HG02885 (cell line): Measurements from ENCODE around the gene NAA30.
"Not testable (repeated sequence)": the region's sequence is repeated elsewhere in the genome, so short reads cannot be mapped to it uniquely, and the experiment has no call there.

Experiments
- ATAC-seq: cut with Tn5 transposase; IDR thresholded peaks from one replicate; pipeline ENCODE4 v1.9.1; 2021; ENCODE audit warnings: mild to moderate bottlenecking; ENCODE audit not compliant: unreplicated experiment, poor library complexity

The NAA30 gene

GRCh38 chr14:57390037-57390805 is at the start of gene NAA30:
Gene NAA30 (plus strand): TSS chr14:57390586. CDS start chr14:57390958, 372 bp downstream.
- ATAC-seq: peak; percentile 82

DNA sequence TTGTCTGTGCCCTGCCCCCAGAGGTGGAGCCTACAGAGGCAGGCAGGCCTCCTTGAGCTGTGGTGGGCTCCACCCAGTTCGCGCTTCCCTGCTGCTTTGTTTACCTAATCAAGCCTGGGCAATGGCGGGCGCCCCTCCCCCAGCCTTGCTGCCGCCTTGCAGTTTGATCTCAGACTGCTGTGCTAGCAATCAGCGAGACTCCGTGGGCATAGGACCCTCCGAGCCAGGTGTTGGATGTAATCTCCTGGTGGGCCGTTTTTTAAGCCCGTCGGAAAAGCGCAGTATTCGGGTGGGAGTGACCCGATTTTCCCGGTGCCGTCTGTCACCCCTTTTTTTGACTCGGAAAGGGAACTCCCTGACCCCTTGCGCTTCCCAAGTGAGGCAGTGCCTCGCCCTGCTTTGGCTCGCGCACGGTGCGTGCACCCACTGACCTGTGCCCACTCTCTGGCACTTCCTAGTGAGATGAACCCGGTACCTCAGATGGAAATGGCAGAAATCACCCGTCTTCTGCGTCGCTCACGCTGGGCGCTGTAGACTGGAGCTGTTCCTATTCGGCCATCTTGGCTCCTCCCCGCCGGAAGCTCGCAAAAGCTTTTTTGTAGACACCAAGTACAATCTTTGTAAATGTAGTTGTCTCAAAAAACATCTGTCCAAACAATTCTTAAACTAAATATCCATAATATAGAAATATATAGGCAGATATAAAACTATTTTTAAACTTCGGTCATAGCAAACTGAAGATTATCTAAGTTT is 46.7 kb upstream of the NAA30 start:
- not testable (repeated sequence) for ATAC-seq

- no peak for ATAC-seq
Measured at GRCh38 chr14:57345106-57345505, 45.3 kb upstream of the NAA30 start.

- ATAC-seq: no peak
Measured at GRCh38 chr14:57346741-57347140, 43.6 kb upstream of the NAA30 start.

DNA sequence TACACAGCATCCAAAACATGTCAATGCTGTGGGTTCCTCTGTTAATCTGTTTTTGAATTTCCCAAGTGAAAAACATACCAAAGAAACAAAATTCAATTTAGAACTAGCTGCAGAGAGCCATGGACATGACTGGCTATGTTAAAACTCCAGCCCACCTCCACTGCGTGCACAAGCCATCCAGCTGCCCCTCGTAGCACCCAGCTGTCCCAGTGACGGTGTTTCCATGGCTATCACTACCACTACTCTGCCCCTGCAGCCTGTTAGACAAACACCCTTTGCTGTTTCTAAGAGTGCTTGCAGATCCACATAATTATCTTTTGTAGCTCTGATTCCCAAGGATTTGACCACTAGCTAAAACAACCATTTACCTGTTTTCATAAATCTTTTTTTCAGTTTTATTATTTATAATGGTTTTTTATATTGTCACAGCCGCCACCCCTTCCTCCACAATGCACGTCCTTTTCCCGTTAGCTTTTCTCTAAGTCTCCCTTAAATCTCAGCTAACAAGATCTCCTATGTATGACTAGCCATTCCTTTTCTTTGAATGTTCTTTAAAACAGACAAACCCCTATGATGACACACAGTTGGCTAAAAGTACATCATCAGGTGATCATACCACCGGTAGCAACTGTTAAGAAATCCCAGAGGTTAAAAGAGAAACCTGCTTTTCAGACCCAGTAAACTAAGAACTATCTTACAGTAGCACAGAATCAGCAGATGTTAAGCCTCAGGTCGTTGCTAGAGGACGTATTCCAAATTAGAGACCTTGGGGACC is 37.8 kb upstream of the NAA30 start:
- no peak for ATAC-seq

- no peak for ATAC-seq
Measured at GRCh38 chr14:57355081-57355800, 35.1 kb upstream of the NAA30 start.

DNA sequence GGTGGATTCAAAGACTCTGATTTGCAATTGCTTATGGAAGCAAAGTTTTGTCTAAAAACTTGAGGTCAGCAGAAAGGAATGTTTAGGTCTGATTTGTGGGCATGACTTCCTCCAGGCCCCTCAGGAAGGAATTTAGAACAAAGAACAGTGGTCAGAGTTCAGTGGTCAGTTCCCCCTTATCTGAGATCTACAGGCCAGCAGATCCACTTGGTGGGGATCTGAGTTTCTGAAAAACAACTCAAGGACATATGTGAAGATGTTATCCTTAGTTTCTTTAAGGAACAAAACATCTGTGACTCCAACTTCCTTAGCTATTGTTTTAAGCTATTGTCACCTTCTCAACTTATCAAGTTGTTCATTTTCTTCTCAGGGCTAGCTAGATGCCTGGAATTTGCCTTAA is 28.0 kb upstream of the NAA30 start:
- ATAC-seq: no peak

DNA sequence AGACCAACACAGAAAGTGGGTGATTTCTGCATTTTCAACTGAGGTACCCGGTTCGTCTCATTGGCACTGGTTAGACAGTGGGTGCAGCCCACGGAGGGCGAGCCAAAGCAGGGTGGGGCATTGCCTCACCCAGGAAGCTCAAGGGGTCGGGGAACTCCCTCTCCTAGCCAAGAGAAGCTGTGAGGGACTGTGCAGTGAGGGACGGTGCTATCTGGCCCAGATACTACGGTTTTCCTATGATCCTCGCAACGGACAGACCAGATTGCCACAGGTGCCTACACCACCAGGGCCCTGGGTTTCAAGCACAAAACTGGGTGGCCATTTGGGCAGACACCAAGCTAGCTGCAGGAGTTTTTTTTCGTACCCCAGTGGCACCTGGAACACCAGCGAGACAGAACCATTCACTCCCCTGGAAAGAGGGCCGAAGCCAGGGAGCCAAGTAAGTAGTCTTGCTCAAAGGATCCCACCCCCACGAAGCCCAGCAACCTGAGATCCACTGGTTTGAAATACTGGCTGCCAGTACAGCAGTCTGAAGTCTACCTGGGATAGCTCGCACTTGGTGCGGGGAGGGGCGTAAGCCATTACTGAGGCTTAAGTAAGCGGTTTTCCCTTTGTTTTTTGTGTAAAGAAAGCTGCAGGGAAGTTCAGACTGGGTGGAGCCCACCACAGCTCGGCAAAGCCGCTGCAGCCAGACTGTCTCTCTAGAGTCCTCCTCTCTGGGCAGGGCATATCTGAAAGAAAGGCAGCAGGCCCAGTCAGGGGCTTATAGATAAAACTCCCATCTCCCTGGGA is 25.5 kb upstream of the NAA30 start:
- ATAC-seq: no peak

DNA sequence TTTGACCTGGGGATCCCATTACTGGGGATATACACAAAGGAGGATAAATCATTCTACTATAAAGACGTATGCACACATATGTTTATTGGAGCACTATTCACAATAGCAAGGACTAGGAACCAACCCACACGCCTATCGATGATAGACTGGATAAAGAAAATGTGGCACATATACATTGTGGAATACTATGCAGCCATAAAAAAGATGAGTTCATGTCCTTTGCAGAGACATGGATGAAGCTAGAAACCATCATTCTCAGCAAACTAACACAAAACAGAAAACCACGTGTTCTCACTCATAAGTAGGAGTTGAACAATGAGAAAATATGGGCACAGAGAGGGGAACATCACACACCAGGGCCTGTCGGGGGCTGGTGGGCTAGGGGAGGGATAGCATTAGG is 20.2 kb upstream of the NAA30 start:
- not testable (repeated sequence) for ATAC-seq

- ATAC-seq: no peak
Measured at GRCh38 chr14:57371013-57371412, 19.4 kb upstream of the NAA30 start.

GRCh38 chr14:57375156-57375555 is 15.2 kb upstream of the NAA30 start:
- ATAC-seq: no peak

DNA sequence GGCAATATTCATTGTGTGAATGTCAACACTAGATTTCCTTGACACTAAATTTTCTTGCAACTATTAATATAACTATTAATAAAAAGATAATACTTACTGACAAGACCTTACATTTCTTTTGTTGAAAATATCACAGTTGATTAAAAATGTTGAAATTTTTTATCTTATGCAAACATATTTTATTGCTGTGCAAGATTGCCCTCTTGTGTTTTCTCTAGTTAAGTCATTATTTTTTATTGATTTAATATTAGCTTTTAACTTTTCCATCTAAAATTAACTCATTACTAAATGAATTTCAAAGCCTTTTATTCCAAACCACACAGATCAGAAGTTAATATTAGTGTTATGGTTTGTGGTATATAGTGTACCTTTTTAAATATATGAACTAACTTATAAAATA is 11.7 kb upstream of the NAA30 start:
- ATAC-seq: no peak

DNA sequence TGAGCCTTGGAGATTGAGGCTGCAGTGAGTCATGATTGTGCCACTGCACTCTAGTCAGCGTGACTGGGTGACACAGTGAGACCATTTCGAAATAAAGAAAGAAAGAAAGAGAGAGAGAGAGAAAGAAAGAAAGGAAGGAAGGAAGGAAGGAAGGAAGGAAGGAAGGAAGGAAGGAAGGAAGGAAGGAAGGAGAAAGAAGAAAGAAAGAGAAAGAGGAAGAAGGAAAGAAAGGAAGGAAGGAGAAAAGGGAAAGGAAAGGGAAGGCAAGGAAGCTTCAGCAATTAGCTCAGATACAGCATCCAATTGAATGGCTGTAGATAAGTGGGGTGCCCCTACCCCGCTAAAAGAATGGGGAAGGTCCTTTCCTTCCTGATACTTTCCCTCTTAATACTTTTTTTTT is 9.5 kb upstream of the NAA30 start:
- no peak for ATAC-seq

GRCh38 chr14:57382283-57382682 is 8.1 kb upstream of the NAA30 start:
- ATAC-seq: no peak

GRCh38 chr14:57383125-57383745 is 7.2 kb upstream of the NAA30 start:
- ATAC-seq: no peak

- ATAC-seq: no peak
Measured at GRCh38 chr14:57388067-57388466, 2.3 kb upstream of the NAA30 start.

DNA sequence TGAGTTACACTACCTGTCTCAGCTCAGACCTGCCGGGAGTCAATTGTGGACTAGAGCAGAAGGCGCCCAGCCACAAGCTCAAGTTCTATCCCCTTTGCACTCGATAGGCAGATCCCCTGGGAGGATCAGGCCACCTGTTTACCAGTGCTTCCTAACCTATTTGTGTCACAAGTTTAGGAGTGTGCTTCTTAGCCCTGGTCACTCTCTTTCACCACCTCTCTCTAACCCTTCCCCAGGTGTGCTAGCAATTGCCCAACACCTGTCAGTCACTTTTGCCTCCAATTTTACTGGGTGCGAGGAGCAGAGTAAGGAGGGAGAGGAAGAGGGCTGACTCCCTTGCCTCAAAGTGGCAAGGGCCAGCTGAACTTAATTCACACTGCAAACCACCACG is 745 bp upstream of the NAA30 start:
- ATAC-seq: peak; percentile 14

DNA sequence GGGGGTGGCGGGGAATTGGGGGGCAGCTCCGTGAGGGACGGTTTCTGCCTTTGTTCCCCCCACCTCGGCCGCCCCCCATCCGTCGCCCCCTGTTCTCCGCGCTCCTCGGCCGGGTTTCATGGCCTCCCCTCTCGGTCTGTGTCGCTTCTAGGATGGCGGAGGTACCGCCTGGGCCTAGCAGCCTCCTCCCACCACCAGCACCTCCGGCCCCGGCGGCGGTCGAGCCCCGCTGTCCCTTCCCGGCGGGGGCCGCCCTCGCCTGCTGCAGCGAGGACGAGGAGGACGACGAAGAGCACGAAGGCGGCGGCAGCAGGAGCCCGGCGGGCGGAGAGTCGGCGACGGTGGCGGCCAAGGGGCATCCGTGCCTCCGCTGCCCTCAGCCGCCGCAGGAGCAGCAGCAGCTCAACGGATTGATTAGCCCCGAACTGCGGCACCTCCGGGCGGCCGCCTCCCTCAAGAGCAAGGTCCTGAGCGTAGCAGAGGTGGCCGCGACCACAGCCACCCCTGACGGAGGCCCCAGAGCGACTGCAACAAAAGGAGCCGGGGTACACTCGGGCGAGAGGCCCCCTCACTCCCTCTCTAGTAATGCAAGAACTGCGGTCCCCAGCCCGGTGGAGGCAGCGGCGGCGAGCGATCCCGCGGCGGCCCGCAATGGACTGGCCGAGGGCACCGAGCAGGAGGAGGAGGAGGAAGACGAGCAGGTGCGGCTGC is 575 bp downstream of the NAA30 start:
- ATAC-seq: peak; percentile 41
